OCI-LY3 (cell line): ENCODE results near the gene CXCR5.

Source experiments
- CTCF ChIP-seq: fragments of 200-600, 300-600 bp; sonication (generic); IDR thresholded peaks from 2 replicates; pipeline ENCODE4 v1.5.1; 2014; ENCODE audit warnings: antibody characterized with exemption, low read length, low read depth
- EZH2phosphoT487 ChIP-seq: fragments of 200-600 bp; shearing (Covaris generic); IDR thresholded peaks from 2 replicates; pipeline ENCODE4 v1.6.1; 2018; ENCODE audit warnings: antibody characterized with exemption, mixed run types, low read depth

- TF ChIP-seq EZH2phosphoT487: no peak
- TF ChIP-seq CTCF: no peak
Measured at GRCh38 chr11:118885319-118885718, 1.6 kb downstream of the CXCR5 start.
